GM21447 (cell line): ENCODE data around the gene FAM222A.

Experiments used
- ATAC-seq: cut with Tn5 transposase; IDR thresholded peaks from one replicate; pipeline ENCODE4 v1.9.1; 2021; ENCODE audit not compliant: unreplicated experiment

Gene FAM222A

DNA sequence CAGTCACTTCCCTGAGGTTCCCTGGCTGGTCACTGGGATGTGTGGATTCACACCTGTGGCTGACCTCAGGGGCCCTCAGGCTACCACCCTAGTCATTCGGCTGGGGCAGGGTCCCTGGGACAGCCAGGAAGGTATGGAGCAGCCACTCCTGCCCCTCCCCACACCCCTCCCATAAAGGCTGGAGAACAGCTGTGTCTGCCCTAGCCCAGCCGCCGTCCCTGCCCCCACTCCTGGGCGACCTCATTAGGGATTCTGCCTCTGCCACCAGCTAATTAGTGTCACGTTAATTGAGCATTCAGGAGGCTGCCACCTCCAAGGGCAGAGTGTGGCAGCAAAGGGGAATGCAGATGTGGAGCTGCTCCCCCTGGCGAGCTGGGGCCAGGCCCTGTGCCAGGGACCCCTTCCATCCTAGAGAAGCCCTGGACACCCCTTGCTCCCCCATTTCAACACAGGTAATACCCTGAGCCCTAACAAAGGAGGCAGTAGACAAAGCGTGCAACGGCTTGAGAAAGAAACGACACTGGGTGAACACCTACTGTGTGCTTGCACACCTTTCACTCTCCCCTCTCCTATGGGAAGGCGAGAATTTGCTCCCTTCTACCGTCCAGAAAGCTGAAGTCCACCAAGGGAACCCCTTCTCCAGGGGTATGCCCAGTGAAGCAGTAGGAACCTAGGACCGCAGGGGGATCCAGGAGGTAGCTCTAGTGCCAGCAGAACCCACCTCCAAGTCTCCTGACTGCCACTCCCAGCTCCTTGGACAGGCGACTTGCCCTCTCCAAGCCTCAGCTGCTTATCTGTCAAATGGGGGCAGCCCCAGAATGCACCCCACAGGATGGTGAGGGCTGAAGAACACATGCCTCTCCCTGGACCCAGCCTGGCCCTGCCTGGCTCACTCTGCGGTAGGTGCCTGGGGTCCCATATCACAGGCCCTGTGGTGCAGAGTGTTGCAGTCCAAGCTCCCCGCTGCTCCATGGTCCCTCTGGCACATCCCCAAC is 45.1 kb downstream of the FAM222A start:
- ATAC-seq, result no peak

DNA sequence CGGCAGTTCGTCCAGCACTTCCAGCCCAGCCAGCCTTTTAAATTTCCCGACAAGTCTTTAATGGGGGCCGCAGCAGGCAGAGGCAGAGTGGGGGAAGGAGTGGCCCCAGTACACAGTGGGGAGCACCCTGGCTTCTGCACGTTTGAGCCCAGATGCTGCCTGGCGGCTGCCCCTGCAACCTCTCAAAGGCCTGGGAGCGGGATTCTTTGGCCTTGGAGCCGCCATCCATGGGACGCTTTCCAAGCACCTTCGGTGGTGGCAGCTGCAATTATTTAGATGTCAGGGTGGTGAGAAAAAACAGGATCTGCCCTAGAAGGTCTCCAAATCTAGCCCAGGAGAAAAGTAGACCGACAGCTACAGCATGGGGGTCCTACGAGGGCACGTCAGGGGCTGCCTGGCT is 46.0 kb downstream of the FAM222A start:
- no peak for ATAC-seq

DNA sequence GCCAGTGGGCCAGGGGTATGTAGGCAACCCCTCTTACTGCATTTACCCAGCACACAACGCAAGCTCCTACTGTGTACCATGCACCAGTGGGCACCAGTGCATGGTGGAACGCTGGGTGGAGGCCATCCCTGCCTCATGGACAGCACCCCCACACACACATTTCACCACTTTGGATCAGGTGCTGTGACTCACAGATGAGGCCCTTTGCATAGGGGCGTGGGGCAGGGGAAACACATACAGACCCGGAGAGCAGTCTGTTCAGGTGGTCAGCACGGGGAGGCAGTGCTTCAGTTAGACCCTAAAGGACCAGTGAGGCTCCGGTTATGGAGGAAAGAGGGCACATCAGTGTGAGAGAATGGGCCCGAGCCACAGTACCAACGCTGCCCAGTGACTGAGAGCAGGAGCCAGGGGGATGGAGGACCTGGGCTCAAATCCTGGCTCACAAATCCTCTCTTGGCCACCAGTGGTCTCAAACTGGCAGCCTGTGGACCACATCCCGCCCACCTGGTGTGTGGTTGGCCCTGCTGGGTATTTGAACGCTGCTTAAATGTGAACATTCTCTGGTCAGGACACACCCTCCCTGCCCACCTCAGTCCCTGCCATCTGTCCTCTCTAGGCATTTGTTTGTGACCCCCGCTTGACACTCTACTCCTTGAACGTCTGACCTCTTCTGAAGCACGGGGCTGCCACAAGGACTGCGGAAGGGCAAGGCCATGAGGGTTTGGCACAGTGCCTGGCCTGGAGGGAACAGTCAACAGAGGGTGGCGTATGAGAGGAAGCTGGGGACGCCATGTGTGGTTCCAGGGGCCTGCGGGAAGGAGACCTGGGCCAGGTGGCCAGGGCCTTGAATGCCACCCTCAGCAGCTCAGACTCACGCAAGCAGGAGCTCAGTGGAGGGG is 46.7 kb downstream of the FAM222A start:
- ATAC-seq, result no peak

GRCh38 chr12:109760930-109761921 is 47.6 kb downstream of the FAM222A start:
- no peak for ATAC-seq

GRCh38 chr12:109762071-109762672 is 48.5 kb downstream of the FAM222A start:
- no peak for ATAC-seq

DNA sequence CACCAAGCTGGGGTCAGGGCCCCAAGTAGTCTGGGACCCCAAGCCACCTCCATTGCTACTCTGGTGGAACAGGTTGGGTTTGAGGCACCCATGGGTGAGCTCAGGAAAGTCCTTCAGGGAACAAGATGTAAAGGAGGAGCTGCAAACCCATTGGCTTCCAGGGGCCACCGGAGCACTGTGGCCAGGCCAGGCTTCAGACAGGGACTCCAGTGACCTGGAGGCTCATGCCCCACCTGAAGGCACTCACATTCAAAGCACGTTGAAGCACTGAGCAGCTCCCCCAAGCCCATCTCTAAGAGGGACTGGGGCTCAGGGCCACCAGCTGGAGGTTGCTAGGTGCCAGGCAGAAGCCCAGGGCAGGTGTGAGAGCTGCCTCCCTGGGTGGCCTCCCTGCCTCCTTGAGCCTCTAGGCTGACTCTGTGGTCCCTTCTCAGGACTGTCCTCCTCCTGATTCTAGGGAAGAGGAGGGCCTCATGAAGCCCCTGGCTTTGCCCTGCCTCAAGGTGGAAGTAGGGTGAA is 49.1 kb downstream of the FAM222A start:
- ATAC-seq, result no peak

GRCh38 chr12:109763201-109763841 is 49.7 kb downstream of the FAM222A start:
- no peak for ATAC-seq

GRCh38 chr12:109764123-109764522 is 50.5 kb downstream of the FAM222A start:
- ATAC-seq, result no peak

DNA sequence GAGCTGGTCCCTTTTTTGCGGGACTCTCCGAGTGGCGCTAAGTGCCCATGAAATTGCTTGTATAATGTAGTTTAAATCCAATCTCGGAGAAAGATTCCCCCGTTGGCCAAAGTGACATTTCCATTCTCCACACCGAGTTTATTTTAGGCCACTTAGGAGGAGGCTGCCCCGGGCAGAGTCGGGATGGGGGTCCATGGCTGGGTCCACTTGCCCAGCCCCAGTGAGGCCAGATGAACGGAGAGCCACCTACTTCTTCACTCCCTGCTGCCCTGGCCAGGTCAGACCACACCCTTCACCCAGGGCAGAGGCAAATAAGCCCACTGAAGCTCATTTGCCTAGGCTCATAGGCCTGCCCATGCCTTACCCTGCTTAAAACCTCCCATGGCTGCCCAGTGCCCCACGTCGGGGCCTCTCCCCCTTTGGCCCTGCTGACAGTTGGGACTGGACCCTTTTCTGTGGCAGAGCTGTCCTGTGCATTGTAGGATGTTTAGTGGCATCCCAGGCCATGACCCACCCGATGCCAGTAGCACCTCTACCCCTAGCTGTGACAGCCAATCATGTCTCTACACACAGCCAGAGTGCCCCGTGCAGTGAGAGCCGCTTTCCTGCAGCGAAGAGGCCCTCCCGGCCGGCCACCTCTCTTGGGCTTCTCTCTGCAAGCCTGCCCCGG is 51.3 kb downstream of the FAM222A start:
- ATAC-seq, result no peak

GRCh38 chr12:109765446-109765810 is 51.8 kb downstream of the FAM222A start:
- ATAC-seq, result no peak

GRCh38 chr12:109766251-109766778 is 52.7 kb downstream of the FAM222A start:
- ATAC-seq, result no peak

DNA sequence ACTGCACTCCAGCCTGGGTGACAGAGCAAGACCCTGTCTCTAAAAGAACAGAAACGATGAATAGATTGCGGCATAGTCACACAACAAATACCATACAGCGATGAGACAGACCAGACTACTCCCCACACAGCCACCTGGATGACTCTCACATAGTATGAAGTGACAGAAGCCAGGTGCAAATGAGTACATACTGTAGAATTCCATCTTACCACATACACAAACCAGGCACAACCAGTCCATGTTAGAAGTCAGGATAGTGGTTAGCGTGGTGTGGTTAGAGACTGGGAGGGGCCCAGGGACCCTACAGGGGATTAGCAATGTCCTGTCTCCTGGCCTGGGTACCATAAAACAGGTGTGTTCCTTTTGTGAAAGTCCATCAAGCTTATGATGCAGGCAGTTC is 53.8 kb downstream of the FAM222A start:
- no peak for ATAC-seq

DNA sequence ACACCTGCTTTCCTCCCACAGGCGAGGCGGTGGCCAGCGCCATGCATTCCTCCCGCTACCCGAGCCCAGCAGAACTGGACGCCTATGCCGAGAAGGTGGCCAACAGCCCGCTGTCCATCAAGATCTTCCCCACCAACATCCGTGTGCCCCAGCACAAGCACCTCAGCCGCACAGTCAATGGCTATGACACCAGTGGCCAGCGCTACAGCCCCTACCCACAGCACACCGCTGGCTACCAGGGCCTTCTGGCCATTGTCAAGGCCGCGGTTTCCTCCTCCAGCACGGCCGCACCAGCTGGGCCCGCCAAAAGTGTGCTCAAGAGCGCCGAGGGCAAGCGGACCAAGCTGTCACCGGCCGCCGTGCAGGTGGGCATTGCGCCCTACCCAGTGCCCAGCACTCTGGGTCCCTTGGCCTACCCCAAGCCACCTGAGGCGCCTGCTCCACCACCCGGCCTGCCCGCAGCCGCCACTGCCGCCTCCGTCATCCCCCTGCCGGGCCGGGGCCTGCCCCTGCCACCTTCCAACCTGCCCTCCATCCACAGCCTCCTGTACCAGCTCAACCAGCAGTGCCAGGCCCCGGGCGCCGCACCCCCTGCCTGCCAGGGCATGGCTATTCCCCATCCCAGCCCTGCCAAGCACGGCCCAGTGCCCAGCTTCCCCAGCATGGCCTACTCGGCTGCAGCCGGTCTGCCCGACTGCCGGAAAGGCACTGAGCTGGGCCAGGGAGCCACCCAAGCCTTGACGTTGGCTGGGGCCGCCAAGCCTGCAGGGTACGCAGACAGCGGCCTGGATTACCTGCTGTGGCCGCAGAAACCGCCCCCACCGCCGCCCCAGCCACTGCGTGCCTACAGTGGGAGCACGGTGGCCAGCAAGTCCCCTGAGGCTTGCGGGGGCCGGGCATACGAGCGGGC is 54.6 kb downstream of the FAM222A start:
- ATAC-seq, result no peak

DNA sequence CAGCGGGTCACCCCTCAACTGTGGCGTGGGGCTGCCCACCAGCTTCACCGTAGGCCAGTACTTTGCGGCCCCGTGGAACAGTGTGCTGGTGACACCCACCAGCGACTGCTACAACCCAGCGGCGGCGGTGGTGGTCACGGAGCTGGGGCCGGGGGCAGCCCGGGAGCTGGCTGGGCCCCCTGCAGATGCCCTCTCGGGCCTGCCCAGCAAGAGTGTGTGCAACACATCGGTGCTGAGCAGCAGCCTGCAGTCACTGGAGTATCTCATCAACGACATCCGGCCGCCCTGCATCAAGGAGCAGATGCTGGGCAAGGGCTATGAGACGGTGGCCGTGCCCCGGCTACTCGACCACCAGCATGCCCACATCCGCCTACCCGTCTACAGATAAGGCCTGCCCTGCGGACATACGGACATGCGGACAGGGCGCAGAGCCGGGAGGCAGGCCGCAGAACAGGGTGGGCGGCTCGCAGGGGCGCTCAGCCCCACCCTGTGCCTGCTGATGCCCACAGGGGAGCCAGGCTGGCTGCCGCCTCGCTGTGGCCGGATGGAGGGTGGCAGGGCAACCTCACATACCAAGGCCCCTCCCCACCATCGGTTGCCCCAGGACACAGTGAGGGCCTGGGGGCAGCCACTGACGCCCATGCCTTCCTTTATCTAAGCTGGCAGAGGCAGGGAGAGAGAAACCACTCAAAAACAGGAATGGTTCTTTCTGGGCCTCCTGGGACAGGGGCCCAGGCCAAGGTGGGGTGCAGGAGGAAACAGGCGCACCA is 55.5 kb downstream of the FAM222A start:
- no peak for ATAC-seq

DNA sequence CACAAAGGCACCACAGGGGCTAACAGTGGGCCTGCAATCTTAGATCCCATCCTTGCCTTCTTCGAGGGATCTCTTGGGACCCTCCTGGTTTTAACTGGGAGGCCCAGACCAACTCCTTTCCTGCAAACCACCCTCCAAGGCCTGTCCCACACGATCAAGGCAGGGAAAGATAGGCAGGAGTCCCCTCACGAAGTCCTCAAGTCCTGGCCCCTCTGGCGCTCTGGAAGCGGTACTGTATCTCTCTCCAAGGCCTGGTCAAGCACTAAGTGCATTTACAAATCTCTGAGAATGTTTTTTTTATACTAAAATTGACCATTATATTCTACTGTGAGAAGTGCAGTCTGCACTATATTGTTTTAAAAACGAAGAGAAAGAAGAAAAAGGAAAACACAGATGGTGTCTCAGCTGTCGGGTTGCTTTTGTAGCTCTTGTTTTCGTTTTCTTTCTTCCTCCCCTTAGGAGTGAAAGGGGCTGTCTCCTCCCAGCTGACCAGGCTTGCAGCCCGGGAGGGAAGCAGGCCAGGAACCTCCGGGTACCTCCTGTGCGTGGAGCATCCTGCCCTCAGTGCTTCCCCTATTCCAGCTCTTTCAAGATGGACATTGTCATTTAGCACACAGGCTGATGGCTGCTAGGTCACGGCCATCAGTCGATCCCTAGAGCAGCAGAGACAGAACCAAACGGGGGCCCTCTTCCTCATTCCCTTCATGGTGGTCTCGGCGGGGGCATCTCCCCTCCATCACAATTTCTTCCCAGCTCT is 56.7 kb downstream of the FAM222A start:
- ATAC-seq, result no peak
